ENCODE measurements around the gene OBP2A. TPM values are rescaled to one million over a fixed set of nuclear protein-coding genes. Genes with fewer than 3 reads are reported as not detected.

The OBP2A gene
- total RNA-seq, 2 donors from 2014 or later: 19.7 TPM; not detected in 1

DNA sequence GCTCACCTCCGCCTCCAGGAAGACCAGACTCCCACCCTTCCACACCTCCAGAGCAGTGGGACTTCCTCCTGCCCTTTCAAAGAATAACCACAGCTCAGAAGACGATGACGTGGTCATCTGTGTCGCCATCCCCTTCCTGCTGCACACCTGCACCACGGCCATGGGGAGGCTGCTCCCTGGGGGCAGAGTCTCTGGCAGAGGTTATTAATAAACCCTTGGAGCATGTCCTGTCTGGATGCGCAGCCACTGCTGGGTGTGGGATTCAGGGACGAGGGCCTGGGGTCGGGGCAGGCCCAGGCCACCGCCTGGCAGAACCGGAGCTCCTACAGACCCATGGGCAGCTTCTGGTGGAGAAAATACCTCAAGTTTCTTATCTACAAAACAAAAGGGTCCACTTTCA, 20.6 kb downstream of the OBP2A start:
- intact Hi-C loops (cut with DNase I): no loop called here

DNA sequence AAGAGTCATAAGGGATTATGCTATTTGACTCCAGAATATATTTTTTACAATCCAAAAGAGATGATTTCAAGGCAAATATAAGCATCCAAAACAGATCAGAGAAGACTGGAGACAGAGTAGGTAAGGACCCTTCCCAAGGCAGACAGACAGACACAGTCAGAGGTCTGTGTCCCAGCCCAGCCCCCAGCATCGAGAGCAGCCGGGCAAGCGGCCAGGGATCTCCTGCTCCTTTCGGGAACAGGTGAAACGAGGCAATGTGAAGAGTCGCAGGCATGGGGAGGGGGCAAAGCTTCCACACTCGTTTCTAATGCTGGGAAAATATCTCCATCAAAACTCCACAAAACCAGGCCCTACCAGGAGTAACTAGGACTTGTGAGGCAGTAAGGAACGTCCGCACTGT, 21.4 kb downstream of the OBP2A start:
- peaks cover 7% of the 10 kb centered on the region for H3K27me3 ChIP-seq (replicated peaks; ENCODE audit: insufficient read depth)
- H3K4me1 ChIP-seq (replicated peaks): no peaks in the 10 kb centered on the region
- H3K9me3 ChIP-seq: no peaks in the 10 kb centered on the region
- intact Hi-C loops (cut with DNase I): no loop called here
- DNase-seq (ENCODE audit: low spot score): no peak
- 56% methylated on average over 9 of the region's 9 CpGs for WGBS
- no peak overlapping the region for H3K27ac ChIP-seq
- no peak overlapping the region for H3K4me3 ChIP-seq
- TF ChIP-seq, protein P1, sequence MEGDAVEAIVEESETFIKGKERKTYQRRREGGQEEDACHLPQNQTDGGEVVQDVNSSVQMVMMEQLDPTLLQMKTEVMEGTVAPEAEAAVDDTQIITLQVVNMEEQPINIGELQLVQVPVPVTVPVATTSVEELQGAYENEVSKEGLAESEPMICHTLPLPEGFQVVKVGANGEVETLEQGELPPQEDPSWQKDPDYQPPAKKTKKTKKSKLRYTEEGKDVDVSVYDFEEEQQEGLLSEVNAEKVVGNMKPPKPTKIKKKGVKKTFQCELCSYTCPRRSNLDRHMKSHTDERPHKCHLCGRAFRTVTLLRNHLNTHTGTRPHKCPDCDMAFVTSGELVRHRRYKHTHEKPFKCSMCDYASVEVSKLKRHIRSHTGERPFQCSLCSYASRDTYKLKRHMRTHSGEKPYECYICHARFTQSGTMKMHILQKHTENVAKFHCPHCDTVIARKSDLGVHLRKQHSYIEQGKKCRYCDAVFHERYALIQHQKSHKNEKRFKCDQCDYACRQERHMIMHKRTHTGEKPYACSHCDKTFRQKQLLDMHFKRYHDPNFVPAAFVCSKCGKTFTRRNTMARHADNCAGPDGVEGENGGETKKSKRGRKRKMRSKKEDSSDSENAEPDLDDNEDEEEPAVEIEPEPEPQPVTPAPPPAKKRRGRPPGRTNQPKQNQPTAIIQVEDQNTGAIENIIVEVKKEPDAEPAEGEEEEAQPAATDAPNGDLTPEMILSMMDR (IDR thresholded peaks at IDR 0.05): no peak
- TF ChIP-seq POLR2A (IDR thresholded peaks at IDR 0.05) (no peak), POLR2AphosphoS5 (IDR thresholded peaks at IDR 0.05) (no peak)
- H3K36me3 ChIP-seq: no peaks in the 10 kb centered on the region

More for the DNA sequence above, 20.6 kb downstream of the OBP2A start:
- TF ChIP-seq, protein P1 (IDR thresholded peaks at IDR 0.05): no peak
- TF ChIP-seq POLR2A (IDR thresholded peaks at IDR 0.05) (no peak), POLR2AphosphoS5 (IDR thresholded peaks at IDR 0.05) (no peak)
- Histone ChIP-seq H3K4me1 (replicated peaks) (no peaks in the 10 kb centered on the region), H3K27me3 (replicated peaks; ENCODE audit: insufficient read depth) (peaks cover 7% of the 10 kb centered on the region), H3K36me3 (no peaks in the 10 kb centered on the region), H3K9me3 (no peaks in the 10 kb centered on the region), H3K27ac (no peak overlapping the region), H3K4me3 (no peak overlapping the region)
- no peak for DNase-seq (ENCODE audit: low spot score)
- WGBS: 68% methylated on average over 10 of the region's 10 CpGs

DNA sequence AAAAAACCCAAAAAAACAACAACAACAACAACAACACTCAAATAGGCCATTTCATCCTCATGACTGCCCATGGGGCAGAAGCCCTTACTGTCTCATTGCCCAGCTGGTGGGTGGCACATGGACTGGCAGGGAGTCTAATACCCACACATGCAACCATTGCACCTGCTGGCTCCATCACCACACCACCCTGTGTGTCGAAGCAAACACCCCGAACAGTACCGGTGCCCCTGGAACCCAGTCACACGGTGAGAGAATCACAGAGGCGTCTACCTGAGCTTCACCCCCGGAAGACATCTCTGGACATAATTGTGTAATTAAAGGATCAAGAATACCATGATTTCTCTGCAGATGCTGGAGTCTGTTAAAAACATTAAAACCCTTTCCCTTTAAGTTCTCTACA, 22.1 kb downstream of the OBP2A start:
- peaks cover 7% of the 10 kb centered on the region for H3K27me3 ChIP-seq (replicated peaks; ENCODE audit: insufficient read depth)
- H3K36me3 ChIP-seq: no peaks in the 10 kb centered on the region
- H3K4me3 ChIP-seq: no peak overlapping the region
- no peak for TF ChIP-seq POLR2AphosphoS5 (IDR thresholded peaks at IDR 0.05)
- TF ChIP-seq, protein P1 (IDR thresholded peaks at IDR 0.05): no peak
- no peak for TF ChIP-seq POLR2A (IDR thresholded peaks at IDR 0.05)
- H3K4me1 ChIP-seq (replicated peaks): no peaks in the 10 kb centered on the region
- intact Hi-C loops (cut with DNase I): no loop called here
- no peaks in the 10 kb centered on the region for H3K9me3 ChIP-seq
- DNase-seq (ENCODE audit: low spot score): no peak
- 84% methylated on average over 6 of the region's 6 CpGs for WGBS
- no peak overlapping the region for H3K27ac ChIP-seq

DNA sequence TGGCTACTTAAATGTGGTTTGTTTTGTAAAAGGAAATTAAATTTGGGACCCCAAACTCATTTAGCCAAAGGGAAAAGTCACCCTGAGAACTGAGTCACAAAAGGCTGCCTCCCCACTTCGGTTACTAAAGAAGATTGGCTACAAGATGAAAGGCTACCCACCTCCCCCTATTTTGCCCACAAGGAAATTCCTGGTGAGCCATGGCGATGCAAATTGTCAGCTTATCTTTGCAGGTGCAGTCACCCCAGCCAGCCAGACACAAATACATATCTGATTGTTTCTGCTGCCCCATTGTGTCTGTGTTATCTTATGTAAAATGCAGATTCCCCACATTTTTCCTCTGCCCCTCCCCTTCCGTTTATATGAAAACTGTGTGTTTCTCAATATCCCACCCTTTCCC, 24.5 kb downstream of the OBP2A start:
- intact Hi-C loops (cut with DNase I): no loop called here
- Histone ChIP-seq H3K4me1 (replicated peaks) (no peaks in the 10 kb centered on the region), H3K9me3 (no peaks in the 10 kb centered on the region), H3K27me3 (replicated peaks; ENCODE audit: insufficient read depth) (peaks cover 13% of the 10 kb centered on the region), H3K4me3 (no peak overlapping the region), H3K36me3 (no peaks in the 10 kb centered on the region), H3K27ac (no peak overlapping the region)
- DNase-seq (ENCODE audit: low spot score): no peak
- TF ChIP-seq POLR2A (IDR thresholded peaks at IDR 0.05) (no peak), POLR2AphosphoS5 (IDR thresholded peaks at IDR 0.05) (no peak)
- TF ChIP-seq, protein P1 (IDR thresholded peaks at IDR 0.05): no peak
- 29% methylated on average over 3 of the region's 3 CpGs for WGBS

DNA sequence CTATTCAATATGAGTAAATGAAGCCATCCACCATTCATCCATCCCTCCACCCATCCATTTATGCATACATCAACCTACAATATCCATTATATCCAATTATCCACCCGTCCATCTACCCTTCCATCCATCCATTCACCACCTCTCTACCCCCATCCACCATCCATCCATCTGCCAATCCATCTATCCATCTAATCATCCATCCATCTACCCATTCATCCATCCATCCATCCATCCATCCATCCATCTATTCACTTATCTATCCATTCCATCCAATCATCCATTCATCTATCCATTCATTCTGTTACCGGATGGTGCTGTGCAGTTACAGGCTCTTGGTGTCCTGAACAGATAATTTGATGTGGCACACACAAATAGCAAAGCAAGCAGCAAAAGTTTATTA, 26.3 kb downstream of the OBP2A start:
- H3K36me3 ChIP-seq: no peaks in the 10 kb centered on the region
- no peaks in the 10 kb centered on the region for H3K4me1 ChIP-seq (replicated peaks)
- intact Hi-C loops (cut with DNase I): no loop called here
- TF ChIP-seq POLR2A (IDR thresholded peaks at IDR 0.05) (no peak), POLR2AphosphoS5 (IDR thresholded peaks at IDR 0.05) (no peak)
- TF ChIP-seq, protein P1 (IDR thresholded peaks at IDR 0.05): no peak
- no peak overlapping the region for H3K27ac ChIP-seq
- no peak overlapping the region for H3K4me3 ChIP-seq
- no peak for DNase-seq (ENCODE audit: low spot score)
- H3K27me3 ChIP-seq (replicated peaks; ENCODE audit: insufficient read depth): peaks cover 9% of the 10 kb centered on the region
- 81% methylated on average over 2 of the region's 2 CpGs for WGBS
- no peaks in the 10 kb centered on the region for H3K9me3 ChIP-seq
